ENCODE results near the gene IDUA. TPM values are rescaled to one million over a fixed set of nuclear protein-coding genes. Genes with fewer than 3 reads are reported as not detected.

IDUA gene
- polyA plus RNA-seq, 1 donor (not counting 4 experiments of a cell fraction or from before 2014, with no cell fraction given) = 1.2 TPM

DNA sequence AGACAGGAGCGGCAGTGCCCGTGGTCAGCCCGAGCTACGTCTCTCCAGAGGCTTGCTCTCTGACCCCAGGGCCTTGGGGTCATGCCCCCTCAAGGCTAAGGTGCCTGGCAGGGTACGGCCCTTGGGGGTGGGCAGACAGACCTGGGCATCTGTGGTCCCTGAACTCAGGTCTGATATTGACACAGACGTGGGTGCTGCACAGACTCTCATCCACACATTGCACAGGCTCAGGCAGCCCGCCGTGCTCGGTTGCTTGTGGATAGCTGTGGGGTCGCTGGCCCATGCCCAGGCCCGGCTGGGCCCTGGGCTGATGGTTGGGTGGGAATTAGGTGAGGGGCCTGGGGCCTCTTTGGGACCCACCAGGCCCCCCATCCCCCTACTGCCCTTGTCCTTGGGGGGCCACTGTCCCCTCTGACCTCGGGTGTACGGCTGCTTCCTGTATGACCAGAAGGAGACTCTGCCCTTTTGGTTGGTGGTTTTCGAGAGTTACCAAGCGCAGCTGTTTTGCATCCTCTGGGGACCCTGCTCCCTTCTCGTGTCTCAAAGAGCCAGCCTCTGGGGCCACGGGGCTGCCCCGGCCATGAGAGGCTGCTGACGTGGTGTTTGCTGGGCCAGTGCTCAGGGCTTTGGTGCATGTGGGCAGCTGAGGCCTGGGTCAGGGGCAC lies 34.7 kb downstream of the IDUA start:
- TF ChIP-seq, protein P1, sequence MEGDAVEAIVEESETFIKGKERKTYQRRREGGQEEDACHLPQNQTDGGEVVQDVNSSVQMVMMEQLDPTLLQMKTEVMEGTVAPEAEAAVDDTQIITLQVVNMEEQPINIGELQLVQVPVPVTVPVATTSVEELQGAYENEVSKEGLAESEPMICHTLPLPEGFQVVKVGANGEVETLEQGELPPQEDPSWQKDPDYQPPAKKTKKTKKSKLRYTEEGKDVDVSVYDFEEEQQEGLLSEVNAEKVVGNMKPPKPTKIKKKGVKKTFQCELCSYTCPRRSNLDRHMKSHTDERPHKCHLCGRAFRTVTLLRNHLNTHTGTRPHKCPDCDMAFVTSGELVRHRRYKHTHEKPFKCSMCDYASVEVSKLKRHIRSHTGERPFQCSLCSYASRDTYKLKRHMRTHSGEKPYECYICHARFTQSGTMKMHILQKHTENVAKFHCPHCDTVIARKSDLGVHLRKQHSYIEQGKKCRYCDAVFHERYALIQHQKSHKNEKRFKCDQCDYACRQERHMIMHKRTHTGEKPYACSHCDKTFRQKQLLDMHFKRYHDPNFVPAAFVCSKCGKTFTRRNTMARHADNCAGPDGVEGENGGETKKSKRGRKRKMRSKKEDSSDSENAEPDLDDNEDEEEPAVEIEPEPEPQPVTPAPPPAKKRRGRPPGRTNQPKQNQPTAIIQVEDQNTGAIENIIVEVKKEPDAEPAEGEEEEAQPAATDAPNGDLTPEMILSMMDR (optimal IDR thresholded peaks at IDR 0.05 in 1 of 3, IDR thresholded peaks at IDR 0.05 in 1 of 3, conservative IDR thresholded peaks at IDR 0.05 in 1 of 3; ENCODE audit: extremely low read depth in 1 of 3, insufficient read depth in 2 of 3, low read length in 3 of 3) = no peak
- TF ChIP-seq EZH2 (IDR thresholded peaks at IDR 0.05; ENCODE audit: low read length) = no peak
- no peak overlapping the region for H3K4me3 ChIP-seq (ENCODE audit: control insufficient read depth in 2 of 3, extremely low read depth in 1 of 3, insufficient read depth in 2 of 3, low read depth in 1 of 3, low read length in 3 of 3)
- H3K9ac ChIP-seq (ENCODE audit: control insufficient read depth, extremely low read depth, insufficient read depth, low read length) = no peak overlapping the region
- H2AFZ ChIP-seq (ENCODE audit: control insufficient read depth, low read length) = no peak overlapping the region
- dilution Hi-C loops (cut with MboI; ENCODE audit: extremely low pct_ligation_motif_present, low sequenced_read_pairs) = no loop called here
- H3K4me2 ChIP-seq (ENCODE audit: control insufficient read depth, extremely low read depth, insufficient read depth, low read depth, low read length) = no peak overlapping the region
- H3K36me3 ChIP-seq (ENCODE audit: control insufficient read depth in 2 of 2, extremely low read depth in 1 of 2, insufficient read depth in 2 of 2, low read length in 2 of 2) = peaks cover 0 to 4% of the 10 kb centered on the region in 2 experiments
- H3K4me1 ChIP-seq (ENCODE audit: control insufficient read depth, extremely low read depth, insufficient read depth, low read length) = peaks cover 3% of the 10 kb centered on the region
- no peaks in the 10 kb centered on the region for H3K9me3 ChIP-seq (ENCODE audit: control insufficient read depth, low read depth, low read length)
- no peaks in the 10 kb centered on the region for H4K20me1 ChIP-seq (ENCODE audit: control insufficient read depth, extremely low read depth, insufficient read depth, low read length)
- H3K27me3 ChIP-seq (ENCODE audit: control insufficient read depth, extremely low read depth, insufficient read depth, low read length) = no peaks in the 10 kb centered on the region
- DNase-seq (ENCODE audit: low read depth, low spot score) (no peak), FAIRE-seq (no peak)
- no peak overlapping the region for H3K27ac ChIP-seq (ENCODE audit: control insufficient read depth, insufficient read depth, low read length)
- H3K9me1 ChIP-seq (ENCODE audit: control insufficient read depth, extremely low read depth, insufficient read depth, low read length) = no peaks in the 10 kb centered on the region
- no peaks in the 10 kb centered on the region for H3K79me2 ChIP-seq (ENCODE audit: control insufficient read depth, insufficient read depth, low read length)

DNA sequence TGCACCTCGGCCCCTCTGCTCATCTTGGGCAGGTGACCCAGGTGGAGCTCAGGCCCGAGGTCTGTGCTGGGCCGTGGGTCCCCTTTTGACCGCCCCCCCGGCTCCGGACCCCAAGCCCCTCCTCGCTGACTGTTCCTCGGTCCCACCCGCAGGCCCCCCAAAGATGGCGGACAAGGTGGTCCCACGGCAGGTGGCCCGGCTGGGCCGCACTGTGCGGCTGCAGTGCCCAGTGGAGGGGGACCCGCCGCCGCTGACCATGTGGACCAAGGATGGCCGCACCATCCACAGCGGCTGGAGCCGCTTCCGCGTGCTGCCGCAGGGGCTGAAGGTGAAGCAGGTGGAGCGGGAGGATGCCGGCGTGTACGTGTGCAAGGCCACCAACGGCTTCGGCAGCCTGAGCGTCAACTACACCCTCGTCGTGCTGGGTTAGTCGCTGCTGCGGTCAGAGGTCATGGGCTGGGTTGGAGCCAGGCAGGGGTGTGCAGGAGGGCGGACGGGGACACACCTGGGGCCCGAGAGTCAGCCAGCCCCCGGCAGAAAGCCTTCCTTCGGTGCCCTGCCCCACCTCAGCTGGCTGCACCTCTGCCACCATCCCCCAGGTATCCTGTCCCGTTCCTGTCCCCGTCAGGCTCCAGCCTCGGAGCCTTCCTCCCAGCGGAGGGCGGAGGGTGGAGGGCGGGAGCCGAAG lies 35.4 kb downstream of the IDUA start:
- no peak for TF ChIP-seq EZH2 (IDR thresholded peaks at IDR 0.05; ENCODE audit: low read length)
- TF ChIP-seq, protein P1 (optimal IDR thresholded peaks at IDR 0.05 in 1 of 3, IDR thresholded peaks at IDR 0.05 in 1 of 3, conservative IDR thresholded peaks at IDR 0.05 in 1 of 3; ENCODE audit: extremely low read depth in 1 of 3, insufficient read depth in 2 of 3, low read length in 3 of 3) = no peak
- dilution Hi-C loops (cut with MboI; ENCODE audit: extremely low pct_ligation_motif_present, low sequenced_read_pairs) = no loop called here
- Histone ChIP-seq H3K4me1 (ENCODE audit: control insufficient read depth, extremely low read depth, insufficient read depth, low read length) (peaks cover 3% of the 10 kb centered on the region), H3K9me3 (ENCODE audit: control insufficient read depth, low read depth, low read length) (no peaks in the 10 kb centered on the region), H4K20me1 (ENCODE audit: control insufficient read depth, extremely low read depth, insufficient read depth, low read length) (peaks cover 3% of the 10 kb centered on the region), H3K4me2 (ENCODE audit: control insufficient read depth, extremely low read depth, insufficient read depth, low read depth, low read length) (no peak overlapping the region), H3K9me1 (ENCODE audit: control insufficient read depth, extremely low read depth, insufficient read depth, low read length) (no peaks in the 10 kb centered on the region), H2AFZ (ENCODE audit: control insufficient read depth, low read length) (no peak overlapping the region), H3K4me3 (ENCODE audit: control insufficient read depth in 2 of 3, extremely low read depth in 1 of 3, insufficient read depth in 2 of 3, low read depth in 1 of 3, low read length in 3 of 3) (no peak overlapping the region), H3K79me2 (ENCODE audit: control insufficient read depth, insufficient read depth, low read length) (no peaks in the 10 kb centered on the region), H3K27me3 (ENCODE audit: control insufficient read depth, extremely low read depth, insufficient read depth, low read length) (no peaks in the 10 kb centered on the region), H3K36me3 (ENCODE audit: control insufficient read depth in 2 of 2, extremely low read depth in 1 of 2, insufficient read depth in 2 of 2, low read length in 2 of 2) (peaks cover 0 to 4% of the 10 kb centered on the region in 2 experiments), H3K27ac (ENCODE audit: control insufficient read depth, insufficient read depth, low read length) (no peak overlapping the region), H3K9ac (ENCODE audit: control insufficient read depth, extremely low read depth, insufficient read depth, low read length) (no peak overlapping the region)
- DNase-seq (ENCODE audit: low read depth, low spot score) = no peak
- no peak for FAIRE-seq
